Measurements from ENCODE around the gene KLHL29. TPM values are rescaled to one million over a fixed set of nuclear protein-coding genes. Genes with fewer than 3 reads are reported as not detected.

Gene KLHL29
- total RNA-seq, 1 experiment from 2014 or later: 2.6 TPM

DNA sequence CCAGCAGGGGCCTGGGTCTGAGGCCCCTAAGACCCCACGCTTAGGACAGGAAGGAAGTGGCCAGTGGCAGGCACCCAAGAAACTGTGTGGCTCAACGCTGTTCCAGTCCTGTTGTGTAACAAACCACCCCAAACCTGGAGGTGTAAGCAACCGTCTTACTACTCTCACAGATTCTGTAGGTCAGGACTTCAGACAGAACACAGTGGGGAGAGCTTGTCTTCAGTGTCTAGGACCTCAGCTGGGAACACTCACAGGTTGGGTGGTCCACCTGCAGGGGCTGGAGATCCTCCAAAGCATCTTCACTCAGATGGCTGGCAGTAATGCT is 123.0 kb downstream of the KLHL29 start:
- ATAC-seq (no peak), DNase-seq (no peak)
- CTCF ChIA-PET: no interaction called here
- TF ChIP-seq EZH2phosphoT487 (IDR thresholded peaks at IDR 0.05; ENCODE audit: borderline replicate concordance, low read length) (no peak), EZH2 (IDR thresholded peaks at IDR 0.05; ENCODE audit: low read length, unreplicated experiment) (no peak)
- TF ChIP-seq, protein P1, sequence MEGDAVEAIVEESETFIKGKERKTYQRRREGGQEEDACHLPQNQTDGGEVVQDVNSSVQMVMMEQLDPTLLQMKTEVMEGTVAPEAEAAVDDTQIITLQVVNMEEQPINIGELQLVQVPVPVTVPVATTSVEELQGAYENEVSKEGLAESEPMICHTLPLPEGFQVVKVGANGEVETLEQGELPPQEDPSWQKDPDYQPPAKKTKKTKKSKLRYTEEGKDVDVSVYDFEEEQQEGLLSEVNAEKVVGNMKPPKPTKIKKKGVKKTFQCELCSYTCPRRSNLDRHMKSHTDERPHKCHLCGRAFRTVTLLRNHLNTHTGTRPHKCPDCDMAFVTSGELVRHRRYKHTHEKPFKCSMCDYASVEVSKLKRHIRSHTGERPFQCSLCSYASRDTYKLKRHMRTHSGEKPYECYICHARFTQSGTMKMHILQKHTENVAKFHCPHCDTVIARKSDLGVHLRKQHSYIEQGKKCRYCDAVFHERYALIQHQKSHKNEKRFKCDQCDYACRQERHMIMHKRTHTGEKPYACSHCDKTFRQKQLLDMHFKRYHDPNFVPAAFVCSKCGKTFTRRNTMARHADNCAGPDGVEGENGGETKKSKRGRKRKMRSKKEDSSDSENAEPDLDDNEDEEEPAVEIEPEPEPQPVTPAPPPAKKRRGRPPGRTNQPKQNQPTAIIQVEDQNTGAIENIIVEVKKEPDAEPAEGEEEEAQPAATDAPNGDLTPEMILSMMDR (conservative IDR thresholded peaks at IDR 0.05; ENCODE audit: low read depth, low read length): no peak
- no peaks in the 10 kb centered on the region for H3K9me2 ChIP-seq (replicated peaks; ENCODE audit: low read length)
- no peaks in the 10 kb centered on the region for H3K36me3 ChIP-seq (ENCODE audit: low read depth, low read length)
- BruUV-seq (replicated peaks): no TSS peak
- intact Hi-C loops (cut with micrococcal nuclease): no loop called here
- no peaks in the 10 kb centered on the region for H4K20me1 ChIP-seq (ENCODE audit: low read length)
- H3K27ac ChIP-seq (ENCODE audit: low read length): no peak overlapping the region
- POLR2A ChIA-PET (ENCODE audit: unreplicated experiment): no interaction called here
- H3K9ac ChIP-seq (ENCODE audit: low read length): no peak overlapping the region
- no peak overlapping the region for H2AFZ ChIP-seq (ENCODE audit: low read length)
- no peaks in the 10 kb centered on the region for H3K4me1 ChIP-seq (ENCODE audit: insufficient read depth, low read length)
- H3K9me3 ChIP-seq (ENCODE audit: low read length): no peaks in the 10 kb centered on the region
- H3F3A ChIP-seq (ENCODE audit: low read length, unreplicated experiment): no peaks in the 10 kb centered on the region
- H3K4me3 ChIP-seq (ENCODE audit: low read length): no peak overlapping the region
- H3K79me2 ChIP-seq (ENCODE audit: low read length): no peaks in the 10 kb centered on the region
- no peaks in the 10 kb centered on the region for H3K27me3 ChIP-seq (ENCODE audit: low read length)
- H3K4me2 ChIP-seq (ENCODE audit: low read length): no peak overlapping the region

- ChIA-PET POLR2A (ENCODE audit: unreplicated experiment) (no interaction called here), CTCF (no interaction called here)
- H3K4me2 ChIP-seq (ENCODE audit: low read length): no peak overlapping the region
- no peaks in the 10 kb centered on the region for H3K4me1 ChIP-seq (ENCODE audit: insufficient read depth, low read length)
- no peak overlapping the region for H3K4me3 ChIP-seq (ENCODE audit: low read length)
- no peak overlapping the region for H3K9ac ChIP-seq (ENCODE audit: low read length)
- no peaks in the 10 kb centered on the region for H4K20me1 ChIP-seq (ENCODE audit: low read length)
- TF ChIP-seq, protein P1 (conservative IDR thresholded peaks at IDR 0.05; ENCODE audit: low read depth, low read length): no peak
- TF ChIP-seq EZH2 (IDR thresholded peaks at IDR 0.05; ENCODE audit: low read length, unreplicated experiment): no peak
- TF ChIP-seq EZH2phosphoT487 (IDR thresholded peaks at IDR 0.05; ENCODE audit: borderline replicate concordance, low read length): no peak
- H3K79me2 ChIP-seq (ENCODE audit: low read length): no peaks in the 10 kb centered on the region
- no peaks in the 10 kb centered on the region for H3K9me2 ChIP-seq (replicated peaks; ENCODE audit: low read length)
- H3K36me3 ChIP-seq (ENCODE audit: low read depth, low read length): no peaks in the 10 kb centered on the region
- intact Hi-C loops (cut with micrococcal nuclease): no loop called here
- no peaks in the 10 kb centered on the region for H3K27me3 ChIP-seq (ENCODE audit: low read length)
- no peaks in the 10 kb centered on the region for H3K9me3 ChIP-seq (ENCODE audit: low read length)
- DNase-seq (no peak), ATAC-seq (no peak)
- no peak overlapping the region for H2AFZ ChIP-seq (ENCODE audit: low read length)
- no peak overlapping the region for H3K27ac ChIP-seq (ENCODE audit: low read length)
- BruUV-seq (replicated peaks): no TSS peak
- H3F3A ChIP-seq (ENCODE audit: low read length, unreplicated experiment): no peaks in the 10 kb centered on the region
Observed at GRCh38 chr2:23509103-23509502, 124.1 kb downstream of the KLHL29 start.

GRCh38 chr2:23509596-23510292 is 124.8 kb downstream of the KLHL29 start:
- ChIA-PET POLR2A (ENCODE audit: unreplicated experiment) (no interaction called here), CTCF (no interaction called here)
- TF ChIP-seq EZH2 (IDR thresholded peaks at IDR 0.05; ENCODE audit: low read length, unreplicated experiment) (no peak), EZH2phosphoT487 (IDR thresholded peaks at IDR 0.05; ENCODE audit: borderline replicate concordance, low read length) (no peak)
- TF ChIP-seq, protein P1 (conservative IDR thresholded peaks at IDR 0.05; ENCODE audit: low read depth, low read length): no peak
- no peak for DNase-seq
- H3F3A ChIP-seq (ENCODE audit: low read length, unreplicated experiment): no peaks in the 10 kb centered on the region
- intact Hi-C loops (cut with micrococcal nuclease): no loop called here
- no peaks in the 10 kb centered on the region for H3K9me3 ChIP-seq (ENCODE audit: low read length)
- no peak overlapping the region for H3K4me3 ChIP-seq (ENCODE audit: low read length)
- no peaks in the 10 kb centered on the region for H3K4me1 ChIP-seq (ENCODE audit: insufficient read depth, low read length)
- ATAC-seq: no peak
- H4K20me1 ChIP-seq (ENCODE audit: low read length): no peaks in the 10 kb centered on the region
- no TSS peak for BruUV-seq (replicated peaks)
- no peak overlapping the region for H3K27ac ChIP-seq (ENCODE audit: low read length)
- no peaks in the 10 kb centered on the region for H3K27me3 ChIP-seq (ENCODE audit: low read length)
- H3K9me2 ChIP-seq (replicated peaks; ENCODE audit: low read length): no peaks in the 10 kb centered on the region
- no peaks in the 10 kb centered on the region for H3K36me3 ChIP-seq (ENCODE audit: low read depth, low read length)
- H3K4me2 ChIP-seq (ENCODE audit: low read length): no peak overlapping the region
- H3K9ac ChIP-seq (ENCODE audit: low read length): no peak overlapping the region
- no peak overlapping the region for H2AFZ ChIP-seq (ENCODE audit: low read length)
- no peaks in the 10 kb centered on the region for H3K79me2 ChIP-seq (ENCODE audit: low read length)
